HEK293T (cell line): ENCODE data around the gene DTNB.
"Not testable (repeated sequence)": the region's sequence is repeated elsewhere in the genome, so short reads cannot be mapped to it uniquely, and the experiment has no call there.

ENCODE experiments used
- CTCF ChIA-PET: fragments of 350-600 bp; formaldehyde crosslinking; extraction: SDS; loops from one replicate; lab custom pipeline; 2021; ENCODE audit warnings: antibody characterized with exemption, inconsistent platforms; lab: Yijun Ruan, JAX
- POLR2A ChIA-PET: fragments of 350-600 bp; formaldehyde crosslinking; extraction: SDS; loops from one replicate; lab custom pipeline; 2020; ENCODE audit warnings: antibody characterized with exemption, inconsistent platforms; lab: Yijun Ruan, JAX
- DNase-seq: peaks from one replicate; pipeline ENCODE4 v3.0.0; 2012; ENCODE audit warnings: mixed read lengths; ENCODE audit errors: extremely low spot score
- ARNT ChIP-seq: fragments of 450-650 bp; IDR thresholded peaks from 2 replicates; pipeline ENCODE4 v1.6.1; 2017; ENCODE audit warnings: mild to moderate bottlenecking
- BHLHE40 ChIP-seq: fragments of 450-650 bp; IDR thresholded peaks from 2 replicates; pipeline ENCODE4 v1.6.1; 2016; ENCODE audit warnings: mild to moderate bottlenecking, moderate library complexity, borderline replicate concordance
- CTBP1 ChIP-seq: fragments of 450-650 bp; IDR thresholded peaks from 2 replicates; pipeline ENCODE4 v1.6.1; 2016; ENCODE audit warnings: borderline replicate concordance
- ELF4 ChIP-seq: fragments of 450-650 bp; IDR thresholded peaks from 2 replicates; pipeline ENCODE4 v1.6.1; 2017; ENCODE audit warnings: antibody characterized with exemption
- FOXA1 ChIP-seq: fragments of 450-650 bp; IDR thresholded peaks from 2 replicates; pipeline ENCODE4 v1.6.1; 2016; ENCODE audit warnings: mild to moderate bottlenecking
- FOXK2 ChIP-seq: fragments of 450-650 bp; IDR thresholded peaks from 2 replicates; pipeline ENCODE4 v1.6.1; 2016; ENCODE audit warnings: mild to moderate bottlenecking
- FOXM1 ChIP-seq: fragments of 450-650 bp; IDR thresholded peaks from 2 replicates; pipeline ENCODE4 v1.6.1; 2017; ENCODE audit warnings: mild to moderate bottlenecking, borderline replicate concordance
- HDGF ChIP-seq: fragments of 450-650 bp; IDR thresholded peaks from 2 replicates; pipeline ENCODE4 v1.6.1; 2017; ENCODE audit warnings: antibody characterized with exemption, borderline replicate concordance
- L3MBTL2 ChIP-seq: fragments of 450-650 bp; conservative IDR thresholded peaks from 2 replicates; pipeline ENCODE4 v1.6.1; 2016; ENCODE audit warnings: mild to moderate bottlenecking
- LEF1 ChIP-seq: fragments of 450-650 bp; IDR thresholded peaks from 2 replicates; pipeline ENCODE4 v1.6.1; 2017; ENCODE audit warnings: mild to moderate bottlenecking, borderline replicate concordance
- NFRKB ChIP-seq: fragments of 450-650 bp; IDR thresholded peaks from 2 replicates; pipeline ENCODE4 v1.6.1; 2016; ENCODE audit warnings: mild to moderate bottlenecking, moderate library complexity
- SP1 ChIP-seq: fragments of 450-650 bp; IDR thresholded peaks from 2 replicates; pipeline ENCODE4 v1.6.1; 2017
- SUZ12 ChIP-seq: fragments of 450-650 bp; IDR thresholded peaks from 2 replicates; pipeline ENCODE4 v1.6.1; 2016; ENCODE audit warnings: mild to moderate bottlenecking
- TARDBP ChIP-seq: fragments of 450-650 bp; IDR thresholded peaks from 2 replicates; pipeline ENCODE4 v1.6.1; 2016
- ZNF384 ChIP-seq: fragments of 450-650 bp; IDR thresholded peaks from 2 replicates; pipeline ENCODE4 v1.6.1; 2016
- TF ChIP-seq, protein P1 (sequence below): fragments of 450-650 bp; IDR thresholded peaks from 2 replicates; pipeline ENCODE4 v1.6.1; 2016

DTNB gene

DNA sequence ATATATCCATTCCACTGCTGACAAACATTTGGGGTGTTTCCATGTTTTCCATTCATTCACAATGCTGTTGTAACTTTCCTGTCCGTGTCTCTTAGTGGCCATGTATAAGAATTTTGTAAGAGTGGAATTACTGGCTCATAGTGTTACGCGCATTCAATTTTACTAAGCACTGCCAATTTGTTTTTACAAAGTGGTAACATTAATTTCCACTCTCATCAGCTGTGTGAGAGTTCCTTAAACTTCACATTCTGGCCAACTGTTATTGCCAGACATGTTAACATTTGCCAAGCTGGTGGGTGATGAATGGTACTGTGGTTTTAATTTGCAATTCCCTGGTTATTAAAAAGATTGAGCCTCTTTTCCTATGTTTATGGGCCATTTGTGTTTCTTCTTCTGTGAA, 134.2 kb downstream of the DTNB start:
- no peak for DNase-seq
- no peak for TF ChIP-seq FOXK2
- no peak for TF ChIP-seq ARNT
- TF ChIP-seq BHLHE40: no peak
- no peak for TF ChIP-seq CTBP1
- TF ChIP-seq HDGF: no peak
- TF ChIP-seq LEF1: no peak
- TF ChIP-seq SP1: no peak
- TF ChIP-seq FOXA1: no peak
- TF ChIP-seq ELF4: no peak
- no peak for TF ChIP-seq NFRKB
- no peak for TF ChIP-seq TARDBP
- TF ChIP-seq L3MBTL2: no peak
- TF ChIP-seq SUZ12: no peak
- TF ChIP-seq FOXM1: no peak
- no peak for TF ChIP-seq ZNF384
- POLR2A ChIA-PET: no interaction called here
- CTCF ChIA-PET: no interaction called here

DNA sequence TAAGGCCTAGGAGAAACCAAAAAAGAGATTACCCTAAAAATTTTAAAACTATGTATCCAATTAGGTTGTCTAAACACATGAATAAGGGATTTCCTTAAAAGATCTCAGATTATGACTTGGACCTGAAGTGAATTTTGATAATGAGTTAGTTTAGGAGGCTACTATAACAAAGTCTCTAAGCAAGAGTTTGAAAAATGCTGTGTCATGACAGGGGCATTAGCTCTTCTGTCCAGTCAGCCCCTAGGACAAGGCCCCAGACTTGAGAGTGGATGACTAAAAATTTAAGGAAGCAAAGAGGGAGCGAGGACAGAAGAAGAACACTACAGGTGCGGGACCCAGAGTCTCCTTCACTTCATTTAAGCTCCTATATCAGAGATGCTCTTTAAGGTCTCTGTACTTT, 135.9 kb downstream of the DTNB start:
- no peak for DNase-seq
- TF ChIP-seq FOXA1 (no peak), SUZ12 (no peak), TARDBP (no peak), NFRKB (no peak), ELF4 (no peak), CTBP1 (no peak), BHLHE40 (no peak), LEF1 (no peak), FOXM1 (no peak), ZNF384 (no peak)
- ChIA-PET POLR2A (no interaction called here), CTCF (no interaction called here)

DNA sequence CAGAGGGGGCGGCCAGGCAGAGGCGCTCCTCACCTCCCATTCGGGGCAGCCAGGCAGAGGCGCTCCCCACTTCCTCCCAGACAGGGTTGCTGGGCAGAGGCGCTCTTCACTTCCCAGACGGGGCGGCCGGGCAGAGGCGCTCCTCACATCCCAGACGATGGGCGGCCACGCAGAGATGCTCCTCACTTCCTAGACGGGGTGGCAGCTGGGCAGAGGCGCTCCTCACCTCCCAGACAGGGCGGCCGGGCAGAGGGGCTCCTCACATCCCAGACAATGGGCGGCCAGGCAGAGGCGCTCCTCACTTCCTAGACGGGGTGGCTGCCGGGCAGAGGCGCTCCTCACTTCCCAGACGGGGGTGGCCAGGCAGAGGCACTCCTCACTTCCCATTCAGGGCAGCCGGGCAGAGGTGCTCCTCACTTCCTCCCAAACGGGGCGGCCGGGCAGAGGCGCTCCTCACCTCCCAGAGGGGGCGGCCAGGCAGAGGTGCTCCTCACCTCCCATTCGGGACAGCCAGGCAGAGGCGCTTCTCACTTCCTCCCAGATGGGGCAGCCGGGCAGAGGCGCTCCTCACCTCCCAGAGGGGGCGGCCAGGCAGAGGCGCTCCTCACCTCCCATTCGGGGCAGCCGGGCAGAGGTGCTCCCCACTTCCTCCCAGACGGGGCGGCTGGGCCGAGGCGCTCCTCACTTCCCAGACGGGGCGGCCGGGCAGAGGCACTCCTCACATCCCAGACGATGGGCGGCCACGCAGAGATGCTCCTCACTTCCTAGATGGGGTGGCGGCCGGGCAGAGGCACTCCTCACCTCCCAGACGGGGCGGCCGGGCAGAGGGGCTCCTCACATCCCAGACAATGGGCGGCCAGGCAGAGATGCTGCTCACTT, 137.7 kb downstream of the DTNB start:
- DNase-seq, POLR2A ChIA-PET, CTCF ChIA-PET: not testable (repeated sequence)

DNA sequence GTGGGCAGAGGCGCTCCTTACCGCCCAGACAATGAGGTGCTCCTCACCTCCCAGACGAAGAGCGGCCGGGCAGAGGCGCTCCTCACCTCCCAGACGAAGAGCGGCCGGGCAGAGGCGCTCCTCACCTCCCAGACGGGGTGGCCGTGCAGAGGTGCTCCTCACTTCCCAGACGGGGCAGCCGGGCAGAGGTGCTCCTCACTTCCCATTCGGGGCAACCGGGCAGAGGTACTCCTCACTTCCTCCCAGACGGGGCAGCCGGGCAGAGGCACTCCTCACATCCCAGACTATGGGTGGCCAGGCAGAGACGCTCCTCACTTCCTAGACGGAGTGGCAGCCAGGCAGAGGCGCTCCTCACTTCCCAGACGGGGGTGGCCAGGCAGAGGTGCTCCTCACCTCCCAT, 138.4 kb downstream of the DTNB start:
- POLR2A ChIA-PET, CTCF ChIA-PET, DNase-seq: not testable (repeated sequence)

DNA sequence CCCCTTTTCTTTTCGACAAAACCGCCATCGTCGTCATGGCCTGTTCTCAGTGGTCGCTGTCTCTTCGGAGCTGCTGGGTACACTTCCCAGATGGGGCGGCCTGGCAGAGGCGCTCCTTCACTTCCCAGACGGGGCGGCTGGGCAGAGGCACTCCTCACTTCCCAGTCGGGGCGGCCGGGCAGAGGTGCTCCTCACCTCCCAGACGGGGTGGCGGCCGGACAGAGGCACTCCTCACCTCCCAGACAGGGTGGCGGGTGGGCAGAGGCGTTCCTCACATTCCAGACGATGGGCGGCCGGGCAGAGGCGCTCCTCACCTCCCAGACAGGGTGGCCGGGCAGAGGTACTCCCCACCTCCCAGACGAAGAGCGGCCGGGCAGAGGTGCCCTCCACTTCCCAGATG, 138.9 kb downstream of the DTNB start:
- ChIA-PET CTCF (no interaction called here), POLR2A (no interaction called here)
- TF ChIP-seq ARNT: no peak
- no peak for TF ChIP-seq LEF1
- TF ChIP-seq FOXA1: no peak
- TF ChIP-seq NFRKB: no peak
- no peak for TF ChIP-seq TARDBP
- DNase-seq: no peak

DNA sequence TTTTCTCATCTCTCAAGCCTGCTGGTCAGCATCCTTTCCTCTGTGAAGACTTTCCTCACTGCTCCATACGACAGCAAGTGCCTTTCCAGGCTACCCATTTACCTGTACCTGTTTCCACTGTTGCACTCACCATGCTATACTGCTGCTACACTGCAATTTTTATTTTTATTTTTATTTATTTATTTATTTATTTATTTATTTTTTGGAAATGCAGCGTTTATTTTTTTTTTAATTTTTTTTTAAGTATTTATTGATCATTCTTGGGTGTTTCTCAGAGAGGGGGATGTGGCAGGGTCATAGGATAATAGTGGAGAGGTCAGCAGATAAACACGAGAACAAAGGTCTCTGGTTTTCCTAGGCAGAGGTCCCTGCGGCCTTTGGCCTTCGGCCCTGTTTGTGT, 139.6 kb downstream of the DTNB start:
- CTCF ChIA-PET, DNase-seq, POLR2A ChIA-PET: not testable (repeated sequence)

DNA sequence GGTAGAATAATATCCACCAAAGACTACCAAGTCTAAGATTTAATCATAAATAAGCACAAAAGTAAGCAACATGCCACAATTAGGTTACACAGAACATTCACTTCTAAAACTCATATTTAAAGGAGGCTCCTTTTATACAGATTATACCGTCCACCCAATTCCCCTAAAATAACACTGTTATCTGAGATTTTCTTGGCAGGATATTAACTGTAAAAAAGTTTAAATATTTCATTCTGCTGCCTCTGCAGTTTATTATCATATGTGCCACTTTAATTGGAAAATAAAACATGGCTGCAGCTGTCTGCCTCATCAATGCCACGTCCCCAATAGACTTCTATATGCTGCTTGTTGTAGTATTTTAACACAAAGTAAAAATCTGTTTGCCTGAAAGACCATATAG, 140.9 kb downstream of the DTNB start:
- TF ChIP-seq SP1: no peak
- no peak for TF ChIP-seq ELF4
- no peak for TF ChIP-seq ZNF384
- TF ChIP-seq ARNT: no peak
- TF ChIP-seq, protein P1, sequence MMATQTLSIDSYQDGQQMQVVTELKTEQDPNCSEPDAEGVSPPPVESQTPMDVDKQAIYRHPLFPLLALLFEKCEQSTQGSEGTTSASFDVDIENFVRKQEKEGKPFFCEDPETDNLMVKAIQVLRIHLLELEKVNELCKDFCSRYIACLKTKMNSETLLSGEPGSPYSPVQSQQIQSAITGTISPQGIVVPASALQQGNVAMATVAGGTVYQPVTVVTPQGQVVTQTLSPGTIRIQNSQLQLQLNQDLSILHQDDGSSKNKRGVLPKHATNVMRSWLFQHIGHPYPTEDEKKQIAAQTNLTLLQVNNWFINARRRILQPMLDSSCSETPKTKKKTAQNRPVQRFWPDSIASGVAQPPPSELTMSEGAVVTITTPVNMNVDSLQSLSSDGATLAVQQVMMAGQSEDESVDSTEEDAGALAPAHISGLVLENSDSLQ: no peak
- TF ChIP-seq TARDBP: no peak
- no peak for TF ChIP-seq FOXA1
- no peak for TF ChIP-seq LEF1
- no peak for TF ChIP-seq CTBP1
- no peak for TF ChIP-seq SUZ12
- no peak for TF ChIP-seq L3MBTL2
- no peak for TF ChIP-seq FOXK2
- no peak for TF ChIP-seq FOXM1
- no peak for TF ChIP-seq BHLHE40
- TF ChIP-seq NFRKB: no peak
- TF ChIP-seq HDGF: no peak
- DNase-seq: no peak
- ChIA-PET POLR2A (no interaction called here), CTCF (no interaction called here)

DNA sequence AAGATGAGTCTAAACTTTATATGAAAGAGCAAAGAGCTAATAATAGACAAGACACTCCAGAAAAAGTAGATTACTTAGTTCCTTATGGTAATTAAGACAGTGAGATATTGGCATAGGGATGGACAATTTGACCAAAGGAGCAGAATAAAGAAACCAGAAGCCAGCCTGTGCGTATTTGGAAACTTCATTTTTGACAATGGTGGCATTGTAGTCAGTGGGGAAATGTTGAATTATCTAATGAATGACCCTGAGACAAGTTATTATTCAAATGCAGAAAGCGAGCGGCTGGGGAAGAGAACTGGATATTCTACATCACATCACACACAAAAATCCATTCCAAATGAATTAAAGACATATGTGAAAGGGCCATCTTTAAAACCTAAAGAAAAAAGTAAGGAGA, 144.3 kb downstream of the DTNB start:
- ChIA-PET CTCF (no interaction called here), POLR2A (no interaction called here)
- TF ChIP-seq HDGF: no peak
- TF ChIP-seq, protein P1: no peak
- no peak for TF ChIP-seq SP1
- no peak for TF ChIP-seq FOXA1
- TF ChIP-seq ARNT: no peak
- no peak for DNase-seq
